H1 (cell line): Measurements from ENCODE around the gene MIGA1. TPM values are rescaled to one million over a fixed set of nuclear protein-coding genes. Genes with fewer than 3 reads are reported as not detected.

ENCODE experiments used
- CTCF ChIA-PET: fragments of 300-600 bp; sonication (Branson Sonifier 250); formaldehyde crosslinking; loops from one replicate; lab custom pipeline; 2021; ENCODE audit not compliant: partially characterized antibody; lab: Charles Lee
- POLR2A ChIA-PET: fragments of 300-600 bp; sonication (Branson Sonifier 250); formaldehyde crosslinking; loops from one replicate; lab custom pipeline; 2021; ENCODE audit warnings: inconsistent platforms; ENCODE audit not compliant: partially characterized antibody; lab: Charles Lee
- DNase-seq, 2 experiments: peaks; one replicate each; pipeline versions ENCODE4 v3.0.0 to v3.0.0-alpha.2; 2010 to 2022; ENCODE audit warnings: low spot score in 2 of 2, low read depth in 1 of 2, mixed read lengths in 1 of 2
- FAIRE-seq: peaks from 2 replicates; lab custom pipeline; 2011; peaks lifted over from hg19 to GRCh38; lab: Jason Lieb, UNC
- H2AFZ ChIP-seq: 2 replicates; pipeline ENCODE4 v1.8.1; 2012; ENCODE audit warnings: low read length, inconsistent platforms
- H2AK5ac ChIP-seq: 2 replicates; pipeline ENCODE4 v1.6.1; 2013; ENCODE audit warnings: low read depth, low read length
- H2BK120ac ChIP-seq: replicated peaks from 2 replicates; pipeline ENCODE3; 2013; ENCODE audit warnings: low read depth, low read length, inconsistent platforms
- H2BK12ac ChIP-seq: 2 replicates; pipeline ENCODE4 v1.6.1; 2013; ENCODE audit warnings: low read depth, low read length
- H2BK15ac ChIP-seq: 2 replicates; pipeline ENCODE4 v1.6.1; 2013; ENCODE audit warnings: low read length
- H2BK20ac ChIP-seq: 2 replicates; pipeline ENCODE4 v1.6.1; 2013; ENCODE audit warnings: low read length
- H2BK5ac ChIP-seq: 2 replicates; pipeline ENCODE4 v1.6.1; 2013; ENCODE audit warnings: low read depth, low read length
- H3K14ac ChIP-seq: 2 replicates; pipeline ENCODE4 v1.6.1; 2013; ENCODE audit warnings: inconsistent platforms; ENCODE audit not compliant: insufficient read length
- H3K18ac ChIP-seq: 2 replicates; pipeline ENCODE4 v1.6.1; 2013; ENCODE audit warnings: low read length; ENCODE audit errors: extremely low read depth
- H3K23ac ChIP-seq: 2 replicates; pipeline ENCODE4 v1.6.1; 2013; ENCODE audit warnings: inconsistent platforms; ENCODE audit not compliant: insufficient read length
- H3K23me2 ChIP-seq: 2 replicates; pipeline ENCODE4 v1.6.1; 2013; ENCODE audit warnings: low read depth, low read length
- H3K27ac ChIP-seq: 2 replicates; pipeline ENCODE4 v1.6.1; 2011; ENCODE audit warnings: low read depth, low read length, inconsistent platforms
- H3K27me3 ChIP-seq, 4 experiments: replicated peaks in 1 of 4; 1 replicate in 1 of 4; 2 replicates in 3 of 4; pipeline versions ENCODE4 v1.6.1 to v1.8.1; 2011 to 2013; ENCODE audit warnings: low read length in 3 of 4, mild to moderate bottlenecking in 3 of 4, inconsistent platforms in 2 of 4, mixed read lengths in 2 of 4, moderate library complexity in 1 of 4; ENCODE audit not compliant: control insufficient read depth in 3 of 4, insufficient read depth in 3 of 4; ENCODE audit errors: extremely low read depth in 1 of 4
- H3K36me3 ChIP-seq, 4 experiments: 2 replicates each; pipeline versions ENCODE4 v1.6.1 to v1.8.1; 2011 to 2013; ENCODE audit warnings: mild to moderate bottlenecking in 4 of 4, low read length in 3 of 4, moderate library complexity in 2 of 4, control low read depth in 1 of 4, inconsistent platforms in 1 of 4; ENCODE audit not compliant: insufficient read depth in 4 of 4, control insufficient read depth in 2 of 4
- H3K4ac ChIP-seq: replicated peaks from 2 replicates; pipeline ENCODE3; 2013; ENCODE audit warnings: low read length, low read depth, mixed read lengths, inconsistent platforms; ENCODE audit not compliant: insufficient read length
- H3K4me1 ChIP-seq, 4 experiments: replicated peaks in 1 of 4; 1 replicate in 1 of 4; 2 replicates in 3 of 4; pipeline versions ENCODE4 v1.6.1 to v1.8.1; 2011 to 2013; ENCODE audit warnings: low read length in 3 of 4, inconsistent platforms in 2 of 4, mixed read lengths in 1 of 4; ENCODE audit not compliant: insufficient read depth in 4 of 4, control insufficient read depth in 3 of 4
- H3K4me2 ChIP-seq, 2 experiments: 2 replicates each; pipeline versions ENCODE4 v1.6.1 to v1.8.1; 2011 to 2013; ENCODE audit warnings: low read depth in 2 of 2, low read length in 2 of 2, control low read depth in 1 of 2, inconsistent platforms in 1 of 2, mild to moderate bottlenecking in 1 of 2; ENCODE audit not compliant: insufficient read depth in 1 of 2
- H3K4me3 ChIP-seq, 4 experiments: fragments of 200-600, 300-600 bp in 1 of 4; sonication (generic), shearing (Covaris generic), sonication (Bioruptor Twin) in 1 of 4; 2 replicates each; pipeline versions ENCODE4 v1.5.1 to v1.8.1; 2011 to 2016; ENCODE audit warnings: low read length in 4 of 4, low read depth in 3 of 4, control low read depth in 2 of 4, inconsistent platforms in 2 of 4, mild to moderate bottlenecking in 2 of 4, mixed read lengths in 1 of 4, moderate library complexity in 1 of 4; ENCODE audit not compliant: insufficient read depth in 2 of 4; ENCODE audit errors: extremely low read depth in 1 of 4
- H3K56ac ChIP-seq: replicated peaks from 2 replicates; pipeline ENCODE3; 2013; ENCODE audit warnings: low read depth, mild to moderate bottlenecking, mixed read lengths, low read length, inconsistent platforms; ENCODE audit not compliant: insufficient read length
- H3K79me1 ChIP-seq: 2 replicates; pipeline ENCODE4 v1.6.1; 2013; ENCODE audit warnings: low read depth, low read length, control low read depth
- H3K79me2 ChIP-seq, 2 experiments: 2 replicates each; pipeline versions ENCODE4 v1.6.1 to v1.8.1; 2012 to 2013; ENCODE audit warnings: low read length in 2 of 2, mild to moderate bottlenecking in 2 of 2, inconsistent platforms in 1 of 2; ENCODE audit not compliant: insufficient read depth in 2 of 2, control insufficient read depth in 1 of 2
- H3K9ac ChIP-seq, 4 experiments: replicated peaks in 1 of 4; 1 replicate in 1 of 4; 2 replicates in 3 of 4; pipeline versions ENCODE4 v1.6.1 to v1.8.1; 2011 to 2013; ENCODE audit warnings: low read depth in 3 of 4, low read length in 3 of 4, control low read depth in 2 of 4, mild to moderate bottlenecking in 2 of 4, moderate library complexity in 2 of 4, inconsistent platforms in 1 of 4; ENCODE audit errors: extremely low read depth in 1 of 4
- H3K9me3 ChIP-seq, 2 experiments: 2 replicates each; pipeline versions ENCODE4 v1.6.1 to v1.8.1; 2012 to 2013; ENCODE audit warnings: mild to moderate bottlenecking in 2 of 2, moderate library complexity in 2 of 2, control low read depth in 1 of 2, inconsistent platforms in 1 of 2, low read depth in 1 of 2, low read length in 1 of 2, mixed read lengths in 1 of 2; ENCODE audit not compliant: insufficient read depth in 2 of 2
- H4K20me1 ChIP-seq, 2 experiments: replicated peaks in 1 of 2; 2 replicates each; pipeline versions ENCODE3 to v1.8.1; 2011 to 2013; ENCODE audit warnings: inconsistent platforms in 2 of 2, low read length in 2 of 2, mild to moderate bottlenecking in 1 of 2; ENCODE audit not compliant: insufficient read depth in 2 of 2, control insufficient read depth in 1 of 2
- H4K5ac ChIP-seq: 2 replicates; pipeline ENCODE4 v1.6.1; 2013; ENCODE audit warnings: low read length, low read depth, mixed read lengths, inconsistent platforms; ENCODE audit not compliant: insufficient read length
- H4K8ac ChIP-seq: 2 replicates; pipeline ENCODE4 v1.8.0; 2013; ENCODE audit warnings: mild to moderate bottlenecking, moderate library complexity, low read length, inconsistent platforms; ENCODE audit not compliant: insufficient read depth; ENCODE audit errors: extremely low read depth
- H4K91ac ChIP-seq: replicated peaks from 2 replicates; pipeline ENCODE3; 2013; ENCODE audit warnings: low read length, mixed read lengths, inconsistent platforms; ENCODE audit not compliant: insufficient read length
- CBX8 ChIP-seq: fragments of 300-800, 300-1000 bp; sonication (generic); IDR thresholded peaks from 2 replicates; pipeline ENCODE4 v1.7.1; 2016; ENCODE audit warnings: low read depth, low read length, borderline replicate concordance
- GABPA ChIP-seq: IDR thresholded peaks from 2 replicates; pipeline ENCODE4 v1.6.1; 2011; ENCODE audit warnings: mild to moderate bottlenecking, low read length, moderate library complexity, borderline replicate concordance; ENCODE audit not compliant: insufficient read depth
- JUN ChIP-seq: IDR thresholded peaks from 2 replicates; pipeline ENCODE4 v1.6.1; 2011; ENCODE audit warnings: low read depth, mild to moderate bottlenecking, improper control_type of control experiment, low read length
- KDM1A ChIP-seq: fragments of 200-600, 300-600 bp; sonication (generic); IDR thresholded peaks from 2 replicates; pipeline ENCODE4 v1.7.1; 2016; ENCODE audit warnings: mild to moderate bottlenecking, low read length, borderline replicate concordance
- MAFK ChIP-seq: IDR thresholded peaks from 2 replicates; pipeline ENCODE4 v1.6.1; 2012; ENCODE audit warnings: low read depth, mild to moderate bottlenecking, improper control_type of control experiment, low read length
- POLR2A ChIP-seq, 2 experiments: IDR thresholded peaks; 1 replicate in 1 of 2; 2 replicates in 1 of 2; pipeline ENCODE4 v1.6.1; 2011; ENCODE audit warnings: low read depth in 2 of 2, low read length in 2 of 2, mild to moderate bottlenecking in 2 of 2; ENCODE audit errors: control extremely low read depth in 1 of 2
- SIN3A ChIP-seq, 2 experiments: IDR thresholded peaks in 1 of 2; conservative IDR thresholded peaks in 1 of 2; 2 replicates each; pipeline ENCODE4 v1.6.1; 2011 to 2012; ENCODE audit warnings: low read length in 2 of 2, improper control_type of control experiment in 1 of 2, low read depth in 1 of 2, mild to moderate bottlenecking in 1 of 2
- SIX5 ChIP-seq: IDR thresholded peaks from 2 replicates; pipeline ENCODE4 v1.6.1; 2011; ENCODE audit warnings: mild to moderate bottlenecking, low read depth, low read length
- TCF12 ChIP-seq: IDR thresholded peaks from 2 replicates; pipeline ENCODE4 v1.6.1; 2011; ENCODE audit warnings: low read depth, mild to moderate bottlenecking, low read length
- WGBS, 2 experiments: shearing (Covaris generic) in 1 of 2; methylation state at CpG; one replicate each; pipeline versions ENCODE4 v1.1.6 to v1.1.7; 2013 to 2015; ENCODE audit warnings: low lambda C conversion rate in 2 of 2, mixed read lengths in 2 of 2, inconsistent platforms in 1 of 2, low coverage in 1 of 2, missing lambda C conversion rate in 1 of 2; ENCODE audit not compliant: insufficient replicate concordance in 2 of 2, insufficient coverage in 1 of 2, insufficient read length in 1 of 2; ENCODE audit errors: extremely low coverage in 1 of 2, missing lambda C conversion rate in 1 of 2; 5-methylcytosine and 5-hydroxymethylcytosine counted together
- polyA plus RNA-seq, 7 experiments: library from polyadenylated mRNA; depleted of rRNA in 3 of 7; stranded (reverse) in 5 of 7; unstranded in 2 of 7; fragments of >200 nt in 5 of 7; fragments of 200-250 nt in 2 of 7; gene quantifications; 1 replicate in 5 of 7; 2 replicates in 1 of 7; 4 replicates in 1 of 7; pipeline versions ENCODE4 v1.2.1 to v1.2.3, GENCODE V29; 2011 to 2013; ENCODE audit warnings: missing spikeins in 2 of 7, mixed read lengths in 2 of 7
- total RNA-seq: library from RNA; stranded (reverse); fragmentation: NEBNext Ultra II Directional; extraction: Animal tissue kit (Norgen Biotek cat#: 25700); gene quantifications from 2 replicates; pipeline ENCODE4 v1.2.1, GENCODE V29; 2021

Gene MIGA1
- total and polyA plus RNA-seq, 2 of the 8 experiments (the other 6 are each of a cell fraction or from before 2014, with no cell fraction given) = 0.95 to 7.0 TPM

DNA sequence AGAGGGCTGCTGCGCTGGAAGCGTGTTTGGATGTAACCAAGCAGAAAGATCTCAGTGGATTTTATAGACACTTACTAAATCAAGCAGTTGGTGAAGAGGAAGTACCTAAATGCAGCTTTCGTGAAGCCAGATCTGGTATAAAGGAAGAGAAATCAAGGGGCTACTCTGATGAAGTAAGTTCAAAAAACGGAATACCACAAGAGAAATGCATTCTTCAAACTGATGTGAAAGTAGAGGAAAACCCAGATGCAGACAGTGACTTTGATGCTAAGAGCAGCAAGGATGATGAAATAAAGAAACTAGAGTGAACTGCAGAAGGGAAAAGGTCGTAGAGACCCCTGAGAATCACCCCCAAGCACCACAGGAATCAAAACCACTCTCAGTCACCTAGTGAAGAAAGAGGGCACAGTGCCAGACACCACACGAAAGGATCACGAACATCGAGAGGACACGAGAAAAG is 68.2 kb downstream of the MIGA1 start:
- H2AK5ac ChIP-seq = no peak overlapping the region
- no peak for FAIRE-seq
- TF ChIP-seq MAFK = no peak
- TF ChIP-seq GABPA = no peak
- no peak for TF ChIP-seq CBX8
- no peak for TF ChIP-seq TCF12
- TF ChIP-seq KDM1A = no peak
- TF ChIP-seq SIX5 = no peak
- no peak for TF ChIP-seq JUN
- no peak for TF ChIP-seq POLR2A (IDR thresholded peaks at IDR 0.05; ENCODE audit: control extremely low read depth in 1 of 2, low read depth in 2 of 2, low read length in 2 of 2)
- TF ChIP-seq SIN3A (conservative IDR thresholded peaks at IDR 0.05 in 1 of 2, IDR thresholded peaks at IDR 0.05 in 1 of 2; ENCODE audit: low read depth in 1 of 2, low read length in 2 of 2) = no peak

More for the DNA sequence above, 68.2 kb downstream of the MIGA1 start:
- Histone ChIP-seq H3K79me1 (no peaks in the 10 kb centered on the region), H3K18ac (no peak overlapping the region), H3K4me3 (no peak overlapping the region), H2BK20ac (no peak overlapping the region), H3K4ac (no peak overlapping the region), H2AFZ (no peak overlapping the region), H2BK15ac (no peak overlapping the region), H3K23ac (no peak overlapping the region), H3K9me3 (no peaks in the 10 kb centered on the region), H3K56ac (no peak overlapping the region), H2BK12ac (no peak overlapping the region), H4K8ac (no peak overlapping the region), H3K36me3 (no peaks in the 10 kb centered on the region), H3K4me2 (no peak overlapping the region), H2BK5ac (no peak overlapping the region), H3K79me2 (no peaks in the 10 kb centered on the region), H4K20me1 (no peaks in the 10 kb centered on the region), H4K91ac (no peak overlapping the region), H3K23me2 (no peaks in the 10 kb centered on the region), H3K27ac (no peak overlapping the region), H3K9ac (no peak overlapping the region), H3K27me3 (no peaks in the 10 kb centered on the region), H4K5ac (no peak overlapping the region), H2BK120ac (no peak overlapping the region), H3K14ac (no peak overlapping the region), H3K4me1 (no peaks in the 10 kb centered on the region)
- DNase-seq = no peak
- ChIA-PET CTCF (no interaction called here), POLR2A (interaction anchor here (1.2 kb wide), 1 partner anchor 13 kb away, joined by 3 read pairs; no protein-coding TSS in a partner anchor)
- 84% methylated on average over 9 of the region's 9 CpGs; no CpG with 5 or more reads in 1 of the 2 experiments for WGBS, 2 experiments
